A549 (cell line): ENCODE results near the gene SGIP1. TPM values are rescaled to one million over a fixed set of nuclear protein-coding genes. Genes with fewer than 3 reads are reported as not detected.

Experiments
- ATAC-seq, 2 experiments: fragments of 200-7000 bp in 1 of 2; fragments of >200 bp in 1 of 2; cut with Nextera tagmentation in 1 of 2; cut with Tn5 transposase in 1 of 2; 3 replicates each; pipeline versions ENCODE4 v1.8.0 to v1.9.1; 2018 to 2020; ENCODE audit warnings: mild to moderate bottlenecking in 1 of 2, moderate library complexity in 1 of 2
- CTCF ChIA-PET: fragments of 300-600 bp; sonication (Branson Sonifier 250); formaldehyde crosslinking; extraction: SDS; loops from one replicate; lab custom pipeline; 2021; ENCODE audit warnings: antibody characterized with exemption, inconsistent platforms; lab: Yijun Ruan, JAX
- POLR2A ChIA-PET: fragments of 350-600 bp; formaldehyde crosslinking; extraction: SDS; loops from one replicate; lab custom pipeline; 2021; ENCODE audit warnings: antibody characterized with exemption, inconsistent platforms; lab: Yijun Ruan, JAX
- DNase-seq, 2 experiments: peaks; one replicate each; pipeline versions ENCODE4 v3.0.0 to v3.0.0-alpha.2; 2011 to 2016; ENCODE audit warnings: low read depth in 1 of 2, low spot score in 1 of 2
- FAIRE-seq: peaks from 2 replicates; lab custom pipeline; 2011; peaks lifted over from hg19 to GRCh38; lab: Jason Lieb, UNC
- H3K27ac ChIP-seq, 2 experiments: fragments of >200 bp; sonication (Bioruptor Twin); formaldehyde crosslinking; 3 replicates each; pipeline ENCODE4 v1.5.1; 2016 to 2017
- H3K4me1 ChIP-seq: fragments of >200 bp; sonication (Bioruptor Twin); formaldehyde crosslinking; 3 replicates; pipeline ENCODE4 v1.6.1; 2016
- H3K4me2 ChIP-seq: fragments of >200 bp; sonication (Bioruptor Twin); formaldehyde crosslinking; 3 replicates; pipeline ENCODE4 v1.6.1; 2016
- H3K4me3 ChIP-seq: fragments of >200 bp; sonication (Bioruptor Twin); formaldehyde crosslinking; 3 replicates; pipeline ENCODE4 v1.5.1; 2016
- H3K9me3 ChIP-seq: fragments of >200 bp; sonication (Bioruptor Twin); formaldehyde crosslinking; 3 replicates; pipeline ENCODE4 v1.6.1; 2016
- ATOH8 ChIP-seq: fragments of 250-450 bp; sonication (Bioruptor Pico); IDR thresholded peaks from 2 replicates; pipeline ENCODE4 v1.5.0; 2020; ENCODE audit warnings: low read depth, mild to moderate bottlenecking, moderate library complexity
- BHLHE40 ChIP-seq: IDR thresholded peaks from 2 replicates; pipeline ENCODE4 v1.6.1; 2012; ENCODE audit warnings: low read depth, low read length, inconsistent platforms
- CEBPB ChIP-seq, 2 experiments: fragments of >200 bp in 1 of 2; sonication (Bioruptor Twin) in 1 of 2; formaldehyde crosslinking in 1 of 2; IDR thresholded peaks; 2 replicates each; pipeline ENCODE4 v1.6.1; 2012 to 2016
- CHD4 ChIP-seq: fragments of 200-600 bp; sonication (generic); IDR thresholded peaks from 2 replicates; pipeline ENCODE4 v1.6.1; 2016; ENCODE audit warnings: antibody characterized with exemption, mild to moderate bottlenecking, borderline replicate concordance
- CTCF ChIP-seq: fragments of >200 bp; sonication (Bioruptor Twin); formaldehyde crosslinking; IDR thresholded peaks from 3 replicates; pipeline ENCODE4 v1.5.1; 2016
- EP300 ChIP-seq, 2 experiments: fragments of >200 bp; sonication (Bioruptor Twin); formaldehyde crosslinking; IDR thresholded peaks; 2 replicates in 1 of 2; 3 replicates in 1 of 2; pipeline ENCODE4 v1.6.1; 2016 to 2017
- FOSB ChIP-seq: fragments of 250-450 bp; sonication (Bioruptor Pico); IDR thresholded peaks from 2 replicates; pipeline ENCODE4 v1.5.0; 2020; ENCODE audit warnings: mild to moderate bottlenecking, moderate library complexity
- FOXS1 ChIP-seq: fragments of 250-450 bp; sonication (Bioruptor Pico); IDR thresholded peaks from 2 replicates; pipeline ENCODE4 v1.5.0; 2020; ENCODE audit warnings: mild to moderate bottlenecking, moderate library complexity
- GATA3 ChIP-seq: IDR thresholded peaks from 2 replicates; pipeline ENCODE4 v1.6.1; 2012; ENCODE audit warnings: borderline replicate concordance
- HES2 ChIP-seq: fragments of >200 bp; sonication (Bioruptor Twin); formaldehyde crosslinking; IDR thresholded peaks from 2 replicates; pipeline ENCODE4 v1.6.1; 2016
- HOXA7 ChIP-seq: fragments of 250-450 bp; sonication (Bioruptor Pico); IDR thresholded peaks from 2 replicates; pipeline ENCODE4 v1.5.0; 2020; ENCODE audit warnings: mild to moderate bottlenecking, moderate library complexity
- MAFK ChIP-seq: fragments of 450-650 bp; IDR thresholded peaks from 2 replicates; pipeline ENCODE4 v1.6.1; 2014; ENCODE audit not compliant: partially characterized antibody
- MAX ChIP-seq: IDR thresholded peaks from 2 replicates; pipeline ENCODE4 v1.6.1; 2012
- MAZ ChIP-seq: fragments of 150-350 bp; IDR thresholded peaks from 2 replicates; pipeline ENCODE4 v1.6.1; 2014; ENCODE audit warnings: antibody characterized with exemption, low read depth, low read length, borderline replicate concordance
- MYC ChIP-seq: IDR thresholded peaks from 2 replicates; pipeline ENCODE4 v1.6.1; 2012; ENCODE audit warnings: mild to moderate bottlenecking, inconsistent platforms, low read length, improper control_type of control experiment, borderline replicate concordance
- NPAS2 ChIP-seq: fragments of 250-450 bp; sonication (Bioruptor Pico); IDR thresholded peaks from 2 replicates; pipeline ENCODE4 v1.8.0; 2022; ENCODE audit warnings: mild to moderate bottlenecking, moderate library complexity, borderline replicate concordance
- POLR2A ChIP-seq: IDR thresholded peaks from 2 replicates; pipeline ENCODE4 v1.6.1; 2012; ENCODE audit warnings: mild to moderate bottlenecking, low read length
- POLR2AphosphoS2 ChIP-seq: conservative IDR thresholded peaks from 2 replicates; pipeline ENCODE4 v1.6.1; 2012; ENCODE audit warnings: low read length, improper control_type of control experiment, inconsistent platforms
- RCOR1 ChIP-seq: fragments of 150-350 bp; IDR thresholded peaks from 2 replicates; pipeline ENCODE4 v1.6.1; 2014; ENCODE audit warnings: antibody characterized with exemption, low read length, low read depth
- SREBF2 ChIP-seq: fragments of 450-650 bp; IDR thresholded peaks from 2 replicates; pipeline ENCODE4 v1.6.1; 2014; ENCODE audit warnings: mild to moderate bottlenecking, moderate library complexity
- USF2 ChIP-seq: fragments of 450-650 bp; IDR thresholded peaks from 2 replicates; pipeline ENCODE4 v1.6.1; 2014; ENCODE audit warnings: antibody characterized with exemption
- ZNF302 ChIP-seq: fragments of 250-450 bp; sonication (Bioruptor Pico); IDR thresholded peaks from 2 replicates; pipeline ENCODE4 v1.9.0; 2021; ENCODE audit warnings: inconsistent platforms, mild to moderate bottlenecking, moderate library complexity
- ZSCAN20 ChIP-seq: fragments of 250-450 bp; sonication (Bioruptor Pico); IDR thresholded peaks from 2 replicates; pipeline ENCODE4 v1.8.0; 2022; ENCODE audit warnings: mild to moderate bottlenecking, moderate library complexity
- WGBS: methylation state at CpG from one replicate; pipeline ENCODE4 v1.1.6; 2017; ENCODE audit errors: missing lambda C conversion rate; 5-methylcytosine and 5-hydroxymethylcytosine counted together
- polyA plus RNA-seq, 4 experiments: library from polyadenylated mRNA; depleted of rRNA in 3 of 4; stranded (reverse); fragments of >200 nt; fragmentation: RNase III in 1 of 4; extraction: RNeasy Plus Mini Kit Qiagen cat#74134 plus additional on column Dnase treatment in 1 of 4; gene quantifications; 2 replicates in 3 of 4; 3 replicates in 1 of 4; pipeline ENCODE4 v1.2.3, GENCODE V29; 2011 to 2017

SGIP1 gene
- polyA plus RNA-seq, 2 of the 4 experiments (the other 2 are of a cell fraction) = not detected

- FAIRE-seq (no peak), DNase-seq (no peak), ATAC-seq (no peak)
- WGBS = 72% methylated on average over 1 of the region's 1 CpG
- H3K27ac ChIP-seq = no peak overlapping the region
- CTCF ChIA-PET = interaction anchor here (1.2 kb wide), 2 partner anchors 8 to 252 kb away, joined by 3 read pairs; no protein-coding TSS in a partner anchor
- H3K9me3 ChIP-seq = no peaks in the 10 kb centered on the region
- TF ChIP-seq FOSB (no peak), ZSCAN20 (CRISPR knock-in tag) (no peak), GATA3 (no peak), MAX (no peak), MAZ (no peak), RCOR1 (no peak), EP300 (IDR thresholded peaks at IDR 0.05) (no peak), CEBPB (IDR thresholded peaks at IDR 0.05) (no peak), MAFK (no peak), FOXS1 (CRISPR knock-in tag) (no peak), POLR2A (no peak)
- POLR2A ChIA-PET = no interaction called here
- H3K4me2 ChIP-seq = no peak overlapping the region
- H3K4me1 ChIP-seq = no peaks in the 10 kb centered on the region
- no peak overlapping the region for H3K4me3 ChIP-seq
Measured at GRCh38 chr1:66495495-66495894, 38.5 kb upstream of the SGIP1 start.

- Histone ChIP-seq H3K9me3 (no peaks in the 10 kb centered on the region), H3K4me2 (no peak overlapping the region), H3K4me3 (no peak overlapping the region), H3K4me1 (no peaks in the 10 kb centered on the region), H3K27ac (no peak overlapping the region)
- WGBS = 31% methylated on average over 3 of the region's 3 CpGs
- FAIRE-seq (no peak), ATAC-seq (no peak), DNase-seq (no peak)
- TF ChIP-seq USF2 = peak; percentile 34; the same call in 1 of the 2 replicates
- no peak for TF ChIP-seq MAFK
- CTCF ChIA-PET = no interaction called here
- POLR2A ChIA-PET = no interaction called here
Measured at GRCh38 chr1:66497910-66498309, 36.0 kb upstream of the SGIP1 start.

- DNase-seq (no peak), ATAC-seq (no peak), FAIRE-seq (no peak)
- H3K9me3 ChIP-seq = no peaks in the 10 kb centered on the region
- no peaks in the 10 kb centered on the region for H3K4me1 ChIP-seq
- CTCF ChIA-PET = no interaction called here
- no peak overlapping the region for H3K4me3 ChIP-seq
- POLR2A ChIA-PET = no interaction called here
- H3K27ac ChIP-seq = no peak overlapping the region
- no peak overlapping the region for H3K4me2 ChIP-seq
- TF ChIP-seq EP300 (IDR thresholded peaks at IDR 0.05) = no peak
- no peak for TF ChIP-seq ZNF302 (CRISPR knock-in tag)
- TF ChIP-seq SREBF2 = no peak
- no peak for TF ChIP-seq NPAS2 (CRISPR knock-in tag)
- no peak for TF ChIP-seq BHLHE40
- TF ChIP-seq HES2 = no peak
- TF ChIP-seq CHD4 = no peak
- no peak for TF ChIP-seq MYC
- TF ChIP-seq ATOH8 = no peak
- no peak for TF ChIP-seq POLR2AphosphoS2
- TF ChIP-seq POLR2A = no peak
- TF ChIP-seq CEBPB (IDR thresholded peaks at IDR 0.05) = no peak
- TF ChIP-seq CTCF = no peak
- TF ChIP-seq HOXA7 (CRISPR knock-in tag) = no peak
- WGBS = 69% methylated on average over 1 of the region's 1 CpG
Measured at GRCh38 chr1:66500301-66500700, 33.7 kb upstream of the SGIP1 start.
